Measurements from ENCODE around the gene ING3. TPM values are rescaled to one million over a fixed set of nuclear protein-coding genes. Genes with fewer than 3 reads are reported as not detected.

The ING3 gene
- total and polyA plus RNA-seq, 9 of the 15 experiments (the other 6 are each of a cell fraction or from before 2014, with no cell fraction given): 22.8 to 233 (median 50.4) TPM

- TF ChIP-seq ZNF584 (CRISPR knock-in tag; IDR thresholded peaks at IDR 0.05; ENCODE audit: low read depth) (0 out of 2 replicates have a peak, but pooled peaks have one; percentile 47), JUN (IDR thresholded peaks at IDR 0.05; ENCODE audit: borderline replicate concordance, low read depth, low read length) (no peak), JUN (CRISPR knock-in tag; IDR thresholded peaks at IDR 0.05; ENCODE audit: borderline replicate concordance) (no peak), VEZF1 (CRISPR knock-in tag; IDR thresholded peaks at IDR 0.05) (peak; percentile 43; the same call in 1 of the 2 replicates), PRDM10 (IDR thresholded peaks at IDR 0.05; ENCODE audit: partially characterized antibody) (no peak), ZNF740 (CRISPR knock-in tag; IDR thresholded peaks at IDR 0.05) (peak; percentile 45; the same call in 1 of the 2 replicates), ZNF740 (tag; IDR thresholded peaks at IDR 0.05) (no peak), CSDE1 (IDR thresholded peaks at IDR 0.05) (no peak), CTBP1 (IDR thresholded peaks at IDR 0.05; ENCODE audit: borderline replicate concordance) (peak; percentile 78; the same call in 1 of the 2 replicates), ZNF780A (CRISPR knock-in tag; IDR thresholded peaks at IDR 0.05) (no peak), ZNF280A (IDR thresholded peaks at IDR 0.05; ENCODE audit: low read depth, partially characterized antibody) (no peak), SMARCA5 (IDR thresholded peaks at IDR 0.05) (no peak)
These were observed 38.1 kb downstream of the ING3 start, which contains the start of gene CPED1 (continued) for GRCh38 chr7:120988591-120989256.
